HG02759 (cell line): ENCODE results near the gene CHD9.
"Not testable (repeated sequence)": the region's sequence is repeated elsewhere in the genome, so short reads cannot be mapped to it uniquely, and the experiment has no call there.

Source experiments
- ATAC-seq: cut with Tn5 transposase; IDR thresholded peaks from one replicate; pipeline ENCODE4 v1.9.1; 2021; ENCODE audit warnings: mild to moderate bottlenecking, moderate library complexity; ENCODE audit not compliant: unreplicated experiment

CHD9 gene

DNA sequence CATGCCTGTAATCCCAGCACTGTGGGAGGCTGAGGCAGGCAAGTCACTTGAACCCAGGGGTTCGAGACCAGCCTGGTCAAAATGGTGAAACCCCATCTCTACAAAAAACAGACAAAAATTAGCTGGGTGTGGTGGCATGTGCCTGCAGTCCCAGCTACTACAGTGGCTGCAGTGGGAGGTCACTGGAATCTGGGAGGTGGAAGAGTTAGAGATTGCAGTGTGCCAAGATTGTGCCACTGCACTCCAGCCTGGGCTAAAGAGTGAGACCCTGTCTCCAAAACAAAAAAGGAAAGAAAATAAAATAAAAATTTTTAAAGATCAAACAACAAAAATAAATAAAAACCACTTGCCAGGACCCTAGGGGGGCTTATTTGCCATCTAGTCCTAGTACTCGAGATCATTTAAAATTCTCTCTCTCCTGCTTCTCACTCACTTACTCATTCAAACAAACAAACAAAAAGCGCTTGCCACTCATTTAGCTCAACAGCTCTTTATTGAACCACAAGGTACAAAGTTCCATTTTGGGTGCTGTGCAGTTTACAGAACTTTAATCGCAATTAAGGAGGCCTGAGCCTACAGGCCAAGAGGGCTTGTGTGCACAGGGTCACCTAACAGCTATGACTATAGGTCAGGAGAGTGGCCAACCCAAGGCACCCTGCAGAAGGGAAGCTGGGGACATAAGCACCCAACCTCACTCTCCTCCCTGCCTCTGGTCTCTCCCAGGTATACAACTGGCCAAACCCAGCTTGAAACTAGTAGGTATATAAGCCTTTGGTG is 6.5 kb upstream of the CHD9 start:
- ATAC-seq: no peak

DNA sequence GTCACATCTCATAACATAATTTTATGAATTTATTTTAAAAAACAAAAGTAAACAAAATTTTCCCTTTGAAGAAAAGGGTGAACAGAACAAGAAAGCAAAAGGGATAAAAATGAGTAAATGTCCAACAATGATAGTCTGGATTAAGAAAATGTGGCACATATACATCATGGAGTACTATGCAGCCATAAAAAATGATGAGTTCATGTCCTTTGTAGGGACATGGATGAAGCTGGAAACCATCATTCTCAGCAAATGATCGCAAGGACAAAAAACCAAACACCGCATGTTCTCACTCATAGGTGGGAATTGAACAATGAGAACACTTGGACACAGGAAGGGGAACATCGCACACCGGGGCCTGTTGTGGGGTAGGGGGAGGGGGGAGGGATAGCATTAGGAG is 3.5 kb upstream of the CHD9 start:
- not testable (repeated sequence) for ATAC-seq

DNA sequence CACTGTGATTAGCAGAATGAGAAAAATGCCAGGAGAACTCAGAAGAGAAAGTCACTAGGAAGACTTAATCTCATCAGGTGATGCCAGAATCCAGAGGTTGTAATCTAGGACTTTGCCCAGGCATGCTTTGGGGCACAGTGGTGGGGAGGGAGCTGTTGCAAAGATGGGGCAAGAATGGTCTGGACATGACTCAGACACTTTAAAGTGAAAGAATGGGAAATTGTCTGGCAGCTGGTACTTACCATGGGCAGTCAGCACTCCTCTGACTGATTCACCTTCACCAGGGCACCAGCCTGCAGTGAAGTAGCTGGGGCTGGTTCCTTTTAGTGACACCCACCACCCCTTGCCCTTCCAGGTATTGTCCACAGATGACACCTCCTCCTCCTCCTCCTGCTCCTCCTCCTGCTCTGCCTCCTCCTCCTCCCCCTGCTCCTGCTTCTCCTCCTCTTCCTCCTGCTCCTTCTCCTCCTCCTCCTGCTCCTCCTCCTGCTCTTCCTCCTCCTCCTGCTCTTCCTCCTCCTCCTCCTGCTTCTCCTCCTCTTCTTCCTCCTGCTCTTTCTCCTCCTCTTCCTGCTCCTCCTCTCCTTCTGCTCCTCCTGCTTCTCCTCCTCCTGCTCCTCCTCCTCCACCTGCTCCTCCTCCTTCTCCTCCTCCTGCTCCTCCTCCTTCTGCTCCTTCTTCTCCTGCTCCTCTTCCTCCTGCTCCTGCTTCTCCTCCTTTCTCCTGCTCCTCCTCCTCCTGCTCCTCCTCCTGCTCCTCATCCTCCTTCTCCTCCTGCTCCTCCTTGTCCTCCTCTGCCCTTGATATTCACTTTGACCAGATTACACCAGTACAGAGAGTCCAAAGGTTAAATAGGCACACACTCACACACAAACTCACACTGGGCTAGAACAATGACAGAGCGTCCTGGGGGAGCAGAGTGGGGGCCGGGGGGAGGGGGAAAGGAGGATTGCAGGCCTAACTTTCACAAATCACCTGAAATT is 2.0 kb upstream of the CHD9 start, which contains the start of gene CHD9NB:
Gene CHD9NB (minus strand): TSS at position 379 of the 983 bp plus-strand sequence. CDS start 8,739 bp downstream, outside the sequence.
- ATAC-seq: peak; percentile 24

DNA sequence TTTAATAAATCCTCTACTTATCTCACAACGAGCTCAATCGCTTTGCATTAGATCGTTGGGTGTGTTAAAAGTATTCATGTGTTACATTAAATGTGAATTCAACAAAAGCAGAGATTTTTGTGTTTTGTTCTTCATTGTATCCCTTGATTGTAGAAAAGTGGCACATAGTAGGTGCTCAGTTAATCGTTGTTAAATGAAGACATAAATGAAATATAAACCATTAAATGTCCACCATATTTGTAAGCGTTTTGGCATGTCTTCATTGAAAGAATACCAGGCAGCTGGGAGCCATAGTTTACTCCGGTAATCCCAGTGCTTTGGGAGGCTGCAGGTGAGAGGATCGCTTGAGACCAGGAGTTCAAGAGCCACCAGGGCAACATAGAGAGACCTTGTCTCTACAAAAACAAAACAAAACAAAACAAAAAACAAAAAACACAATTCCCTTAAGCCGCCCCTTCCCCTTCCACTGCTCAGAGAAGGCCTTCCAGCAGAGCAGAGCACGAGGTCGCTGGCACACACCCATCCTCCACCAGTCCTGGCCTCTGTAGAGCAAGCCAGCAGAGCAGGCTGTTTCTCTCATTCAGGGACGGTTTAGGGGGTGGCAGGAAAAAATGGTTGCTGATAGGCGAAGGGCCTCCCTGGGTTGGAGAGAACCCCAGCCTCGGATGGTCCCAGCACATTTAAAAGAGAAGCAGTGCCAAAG is 673 bp upstream of the CHD9 start:
- peak; percentile 39 for ATAC-seq

DNA sequence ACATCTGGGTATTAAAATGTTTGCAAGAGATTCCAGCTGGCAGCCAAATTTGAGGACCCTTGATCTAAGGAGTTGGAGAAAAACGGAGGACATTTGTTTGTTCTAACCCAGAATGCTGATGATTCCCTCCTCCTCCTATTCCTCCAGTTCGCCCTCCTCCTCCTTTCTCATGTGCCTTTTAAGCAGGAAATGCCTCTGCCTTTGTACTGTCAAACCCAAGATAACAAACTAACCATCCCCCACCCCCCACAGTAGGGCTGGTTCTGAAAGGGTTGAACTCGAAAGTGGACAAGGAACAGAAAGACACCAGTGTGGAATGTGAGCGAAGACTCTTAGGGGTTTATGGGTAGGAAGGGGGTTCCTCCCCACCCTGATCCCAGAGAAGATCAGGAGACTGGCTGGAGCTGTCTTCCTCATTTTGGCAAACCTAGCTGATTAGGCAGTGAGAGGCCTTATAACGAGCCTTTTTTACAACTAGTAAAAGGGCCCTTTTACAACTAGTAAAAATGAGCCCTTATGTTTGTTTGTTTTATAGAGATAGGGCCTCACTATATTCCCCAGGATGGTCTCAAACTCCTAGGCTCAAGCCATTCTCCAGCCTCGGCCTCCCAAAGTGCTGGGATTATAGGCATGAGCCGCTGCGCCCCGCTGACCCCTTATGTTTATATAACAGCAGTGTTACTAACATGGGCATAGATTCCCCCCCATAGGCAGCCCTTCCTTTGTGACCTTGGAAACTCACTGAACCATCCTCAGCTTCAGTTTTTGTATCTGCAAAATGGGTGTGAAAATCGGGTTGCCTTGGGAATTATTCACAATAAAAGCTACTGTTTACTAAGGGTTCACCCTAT is 975 bp downstream of the CHD9 start:
- ATAC-seq: no peak

DNA sequence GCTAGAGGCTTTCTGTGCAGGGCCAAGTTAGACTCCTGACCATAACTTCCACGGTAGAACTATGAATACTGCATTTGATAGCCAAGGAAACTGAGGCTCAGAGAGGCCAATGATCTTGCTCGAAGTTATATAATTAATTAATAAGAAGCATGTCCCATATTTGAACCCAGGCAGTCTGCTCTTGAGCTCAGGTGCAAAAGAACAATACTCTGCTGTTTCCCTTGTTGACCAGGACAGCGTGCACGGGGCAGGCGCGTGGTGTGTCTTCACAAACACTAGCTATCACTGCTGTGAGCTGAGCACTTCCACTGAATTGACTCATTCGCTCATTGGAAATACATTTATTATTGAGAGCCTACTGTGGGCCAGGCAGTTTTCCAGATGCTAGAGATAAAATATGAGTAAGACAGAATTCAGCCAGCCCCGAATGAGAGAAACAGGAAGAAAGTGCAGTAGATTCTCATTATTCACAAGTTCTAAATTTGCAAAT is 1.6 kb downstream of the CHD9 start:
- no peak for ATAC-seq

DNA sequence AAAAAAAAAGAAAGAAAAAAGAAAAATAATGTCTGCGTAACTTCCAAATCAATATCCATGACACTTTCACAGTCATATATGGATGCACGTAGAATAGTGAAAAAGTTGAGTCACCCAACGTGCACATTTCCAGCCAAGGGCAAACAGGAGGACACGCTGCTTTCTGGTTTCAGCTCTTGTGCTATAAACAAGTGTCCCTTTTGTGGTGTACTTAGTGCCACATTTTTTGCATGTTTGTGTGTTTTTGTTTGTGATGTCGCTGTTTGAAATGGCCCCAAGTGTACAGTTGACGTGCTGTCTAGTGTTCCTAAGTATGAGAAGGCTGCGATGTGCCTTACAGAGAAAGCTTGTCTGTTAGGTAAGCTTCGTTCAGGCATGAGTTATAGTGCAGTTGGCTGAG is 2.9 kb downstream of the CHD9 start:
- ATAC-seq: no peak

DNA sequence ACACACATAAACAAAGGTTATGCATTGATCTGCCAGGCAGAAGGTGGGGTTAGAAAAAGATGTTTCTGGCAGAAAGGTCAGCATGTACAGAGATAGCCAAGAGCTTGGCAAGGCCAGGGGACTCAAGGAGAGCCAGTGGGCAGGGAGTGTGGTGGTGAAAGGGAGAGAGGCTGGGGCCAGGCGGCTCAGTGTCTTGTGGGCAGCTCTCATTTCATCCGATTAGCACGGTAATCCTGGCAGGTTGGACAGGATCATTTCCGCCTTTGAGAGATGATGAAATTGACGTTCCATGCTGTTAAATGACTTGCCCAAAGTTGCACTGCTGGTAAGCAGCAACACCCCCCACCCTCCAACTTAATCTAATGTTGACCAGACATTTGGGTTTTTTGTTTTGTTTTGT is 3.6 kb downstream of the CHD9 start:
- no peak for ATAC-seq

DNA sequence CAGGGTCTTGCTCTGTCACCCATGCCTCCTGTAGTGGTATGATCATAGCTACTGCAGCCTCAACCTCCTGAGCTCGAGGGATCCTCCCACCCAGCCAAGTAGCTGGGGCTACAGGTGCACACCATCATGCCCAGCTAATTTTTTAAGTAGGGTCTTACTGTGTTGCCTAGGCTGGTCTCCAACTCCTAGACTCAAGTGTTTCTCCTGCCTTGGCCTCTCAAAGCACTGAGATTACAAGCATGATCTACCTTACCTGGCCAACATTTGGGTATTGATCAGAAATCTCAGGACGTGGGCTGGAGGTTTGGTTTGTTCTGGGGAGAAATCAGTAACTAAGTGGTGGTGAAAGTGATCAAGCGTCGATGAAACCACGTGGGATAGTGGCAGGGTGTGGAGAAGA is 4.1 kb downstream of the CHD9 start:
- ATAC-seq: no peak

DNA sequence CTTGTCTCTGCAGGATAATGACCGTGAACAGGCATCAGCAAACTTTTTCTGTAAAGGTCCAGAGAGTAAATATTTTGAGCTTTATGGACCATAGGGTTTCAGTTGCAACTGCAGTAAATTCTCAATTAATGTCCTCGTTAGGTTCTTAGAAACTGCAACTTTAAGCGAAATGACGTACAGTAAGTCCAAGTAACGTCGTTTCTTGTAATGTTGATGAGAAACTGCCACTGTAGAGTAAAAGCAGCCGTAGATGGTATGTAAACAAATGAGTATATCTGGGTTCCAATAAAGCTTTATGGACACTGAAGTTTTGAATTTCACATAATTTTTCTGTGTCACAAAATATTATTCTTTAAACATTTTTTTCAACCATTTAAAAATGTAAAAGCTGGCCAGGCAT is 4.9 kb downstream of the CHD9 start:
- ATAC-seq: no peak

DNA sequence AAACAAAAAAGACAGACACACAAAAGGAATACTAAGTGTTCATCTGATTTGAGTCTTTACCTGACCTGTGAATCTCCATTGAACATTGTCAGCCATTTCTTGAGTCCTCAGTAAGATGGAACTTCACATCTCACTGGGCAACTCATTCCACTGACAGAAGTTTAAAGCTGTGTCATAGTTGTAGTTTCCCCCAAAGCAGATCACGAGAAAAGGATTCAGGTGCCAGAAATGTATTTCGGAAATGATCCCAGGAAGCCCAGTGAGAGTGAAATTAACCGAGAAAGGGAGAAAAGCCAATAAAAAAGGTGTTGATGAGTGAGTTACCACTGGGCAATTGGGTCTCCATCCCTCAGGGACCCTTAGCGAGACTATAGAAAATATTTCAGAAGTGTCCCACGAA is 6.5 kb downstream of the CHD9 start:
- ATAC-seq: peak; percentile 10

DNA sequence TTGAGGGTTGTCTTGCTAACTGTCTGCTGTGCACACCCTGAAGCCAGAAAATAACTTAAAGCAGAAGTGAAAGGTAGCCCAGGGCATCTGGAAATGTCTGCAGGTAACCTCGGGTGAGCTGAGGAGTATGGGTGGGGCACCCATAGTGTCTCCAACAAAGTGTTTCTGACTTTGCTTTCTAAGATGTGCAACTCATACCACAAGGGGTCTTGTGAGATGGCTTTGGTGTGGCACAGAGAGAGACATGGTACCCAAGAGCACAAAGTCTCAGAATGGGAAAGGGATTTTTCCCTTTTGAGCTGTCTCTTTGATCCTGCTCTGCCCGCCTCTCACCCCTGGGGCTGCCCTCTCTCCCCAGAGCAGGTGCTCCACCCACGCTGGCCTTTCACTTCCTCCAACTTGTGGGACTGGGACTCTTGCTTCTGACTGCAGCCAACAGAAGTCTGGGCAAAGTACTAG is 6.9 kb downstream of the CHD9 start:
- peak; percentile 86 for ATAC-seq

DNA sequence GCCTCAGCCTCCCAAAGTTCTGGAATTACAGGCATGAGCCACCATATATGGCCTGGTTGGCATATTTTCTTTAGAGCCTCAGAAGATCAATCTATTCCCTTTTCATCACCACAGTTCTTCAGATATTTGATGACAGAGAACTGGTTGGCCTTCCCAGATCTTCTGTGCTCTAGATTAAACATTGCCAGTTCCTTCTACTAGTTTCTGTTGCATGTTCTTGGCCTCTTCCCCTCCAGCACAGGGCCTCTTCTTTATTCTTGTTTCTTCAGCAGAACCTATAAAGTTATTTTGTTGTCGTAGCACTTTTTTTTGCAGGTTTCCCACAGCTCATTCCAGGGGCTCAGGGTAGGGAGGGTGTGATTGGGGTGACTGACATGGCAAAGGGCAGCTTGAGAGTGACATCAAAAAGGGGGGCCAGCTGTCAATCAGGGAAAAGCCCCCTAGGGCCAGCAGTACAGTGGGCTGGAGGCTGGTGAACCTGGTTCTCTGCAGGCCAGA is 9.3 kb downstream of the CHD9 start:
- no peak for ATAC-seq

DNA sequence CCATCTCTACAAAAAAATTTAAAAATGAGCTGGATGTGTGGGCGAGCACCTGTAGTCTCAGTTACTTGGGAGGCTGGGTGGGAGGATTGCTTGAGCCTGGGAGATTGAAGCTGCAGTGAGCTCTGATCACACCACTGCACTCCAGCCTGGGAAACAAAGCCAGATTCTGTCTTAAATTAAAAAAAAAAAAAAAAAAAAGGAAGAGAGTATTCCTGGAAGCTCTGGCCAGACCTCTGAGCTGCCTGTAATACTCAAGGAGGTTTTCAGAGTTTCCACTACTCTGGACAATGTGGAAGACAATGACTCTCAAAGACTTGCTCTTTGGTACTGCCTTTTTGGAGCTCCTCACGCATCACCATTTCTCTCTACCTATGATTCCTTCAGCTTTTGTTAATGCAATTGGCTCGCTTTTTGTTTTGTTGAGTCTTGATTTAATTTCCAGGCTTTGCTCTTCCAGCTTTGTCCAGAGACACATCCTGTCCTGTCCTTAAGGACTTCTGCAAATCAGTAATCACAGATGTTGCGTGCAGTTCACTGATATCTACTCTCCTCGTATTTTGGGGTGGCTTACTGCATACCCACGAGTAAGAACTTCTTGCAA is 10.8 kb downstream of the CHD9 start:
- no peak for ATAC-seq

DNA sequence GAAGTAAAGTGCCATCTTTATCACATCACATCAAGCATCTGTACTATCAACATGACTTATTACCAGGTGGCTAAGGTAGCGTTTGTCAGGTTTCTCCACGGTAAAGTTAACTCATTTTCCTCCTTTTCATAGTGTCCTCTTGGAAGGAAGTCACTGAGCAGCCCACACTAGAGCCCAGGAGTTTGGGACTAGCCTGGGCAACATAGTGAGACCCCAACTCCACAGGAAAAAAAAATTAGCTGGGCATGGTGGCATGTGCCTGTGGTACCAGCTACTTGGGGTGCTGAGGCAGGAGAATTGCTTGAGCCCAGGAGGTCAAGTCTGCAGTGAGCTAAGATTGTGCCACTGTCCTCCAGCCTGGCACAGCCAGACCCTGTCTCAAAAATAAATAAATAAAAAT is 12.9 kb downstream of the CHD9 start:
- no peak for ATAC-seq

DNA sequence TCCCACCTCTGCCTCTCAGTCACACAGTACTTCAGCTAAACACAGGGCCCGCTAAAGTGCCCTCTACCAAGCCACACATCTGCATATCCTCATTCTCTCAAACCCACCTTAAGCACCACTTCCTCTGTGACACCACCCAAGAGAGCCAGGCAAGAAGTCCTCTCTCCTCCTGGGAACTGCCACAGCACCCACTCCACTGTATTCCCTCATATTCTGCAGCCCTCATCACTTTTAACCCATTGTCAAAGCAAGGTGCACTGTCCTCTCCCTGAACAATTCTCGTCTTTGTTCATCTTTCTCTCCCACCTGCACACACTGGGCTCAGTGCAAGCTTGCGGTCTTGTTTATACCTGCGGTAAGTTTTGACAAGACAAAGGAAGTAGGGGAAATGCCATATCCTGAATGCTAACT is 13.6 kb downstream of the CHD9 start:
- ATAC-seq: peak; percentile 58

DNA sequence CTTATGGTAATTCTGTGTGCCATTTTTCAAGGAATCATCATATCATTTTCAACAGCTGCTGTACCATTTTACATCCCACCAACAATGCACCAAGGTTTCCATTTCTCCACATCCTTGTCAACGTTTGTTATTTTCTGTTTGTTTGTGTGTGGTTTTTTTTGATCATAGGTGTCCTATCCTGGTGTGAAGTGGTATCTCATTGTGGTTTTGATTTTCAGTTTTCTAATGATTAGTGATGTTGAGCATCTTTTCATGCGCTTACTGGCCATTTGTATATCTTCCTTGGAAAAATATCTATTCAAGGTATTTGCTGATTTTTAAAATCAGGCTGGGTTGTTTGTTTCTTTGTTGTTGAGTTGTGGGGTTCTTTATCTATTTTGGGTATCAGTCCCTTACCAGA is 15.0 kb downstream of the CHD9 start:
- no peak for ATAC-seq

DNA sequence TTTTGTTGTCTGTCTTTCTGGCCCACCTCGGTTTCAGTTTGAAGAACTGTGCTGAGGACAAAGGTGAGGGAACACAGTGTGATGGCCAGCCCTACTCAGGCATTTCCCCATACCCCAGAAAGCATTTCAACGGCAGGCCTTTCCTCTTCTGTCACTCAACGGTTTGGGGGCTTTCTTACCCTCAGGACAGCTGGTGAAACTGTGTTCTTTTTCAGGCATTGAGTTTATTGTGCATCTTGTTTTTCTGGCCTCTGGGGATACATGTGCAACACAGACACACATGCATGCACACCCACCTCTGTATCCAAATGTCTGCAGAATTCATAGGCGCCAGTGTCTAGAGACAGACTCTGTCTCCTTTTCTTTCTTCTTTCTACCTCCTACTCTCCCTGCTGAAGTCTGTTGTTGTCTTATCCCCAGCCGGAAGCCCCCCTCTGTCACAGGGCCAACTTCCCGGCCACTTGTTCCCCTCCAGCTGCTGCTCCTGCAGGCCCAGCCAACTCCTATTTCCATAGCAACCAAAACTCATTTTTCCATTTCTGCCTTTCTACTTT is 17.0 kb downstream of the CHD9 start:
- ATAC-seq: peak; percentile 76

DNA sequence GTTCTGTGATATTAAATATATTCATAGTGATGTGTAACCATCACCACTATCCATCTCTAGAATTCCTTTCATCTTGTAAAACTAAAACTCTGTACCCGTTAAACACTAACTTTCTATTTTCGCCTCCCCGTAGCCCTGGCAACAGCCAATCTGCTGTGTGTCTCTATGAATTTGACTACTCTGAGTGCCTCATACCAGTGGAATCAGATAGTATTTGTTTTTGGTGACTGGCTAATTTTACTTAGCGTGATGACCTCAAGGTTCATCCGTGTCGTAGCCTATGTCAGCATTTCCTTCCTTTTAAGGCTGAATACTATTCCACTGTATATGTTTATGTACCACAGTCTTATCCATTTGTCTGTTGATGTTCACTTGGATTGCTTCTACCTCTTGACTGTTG is 18.2 kb downstream of the CHD9 start:
- no peak for ATAC-seq
